D721Med (cell line): ENCODE data around the gene IST1.
"Not testable (repeated sequence)": the region's sequence is repeated elsewhere in the genome, so short reads cannot be mapped to it uniquely, and the experiment has no call there.

Source experiments
- DNase-seq: peaks from one replicate; pipeline ENCODE4 v3.0.0; 2011; ENCODE audit warnings: low spot score; ENCODE audit not compliant: insufficient read length
- FAIRE-seq: peaks from 2 replicates; lab custom pipeline; 2011; peaks lifted over from hg19 to GRCh38; lab: Jason Lieb, UNC
- CTCF ChIP-seq: IDR thresholded peaks from 2 replicates; pipeline ENCODE4 v1.5.1; 2012; ENCODE audit warnings: mild to moderate bottlenecking, control low read depth; ENCODE audit not compliant: insufficient read depth; ENCODE audit errors: missing control alignments

IST1 gene

DNA sequence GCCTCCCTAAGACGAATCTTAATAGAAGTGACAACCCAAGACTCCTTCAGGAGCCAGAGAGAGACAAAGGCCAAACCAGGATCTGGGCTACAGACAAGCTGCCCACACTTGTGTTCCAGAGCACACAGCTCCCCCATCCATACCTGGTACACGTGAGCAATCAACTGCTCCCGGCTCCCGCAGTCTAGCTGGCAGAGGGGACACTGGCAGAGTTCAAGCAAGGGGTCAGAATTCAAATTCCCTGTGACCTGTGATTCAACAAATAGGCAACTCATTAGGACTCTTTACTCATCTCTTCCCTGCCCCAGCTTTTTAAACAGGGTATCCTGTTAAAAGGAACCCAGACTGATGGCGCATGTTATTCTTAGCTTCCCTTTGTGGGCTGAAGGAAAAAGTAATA is 31.3 kb upstream of the IST1 start:
- DNase-seq, result no peak
- FAIRE-seq, result no peak
- no peak for TF ChIP-seq CTCF

DNA sequence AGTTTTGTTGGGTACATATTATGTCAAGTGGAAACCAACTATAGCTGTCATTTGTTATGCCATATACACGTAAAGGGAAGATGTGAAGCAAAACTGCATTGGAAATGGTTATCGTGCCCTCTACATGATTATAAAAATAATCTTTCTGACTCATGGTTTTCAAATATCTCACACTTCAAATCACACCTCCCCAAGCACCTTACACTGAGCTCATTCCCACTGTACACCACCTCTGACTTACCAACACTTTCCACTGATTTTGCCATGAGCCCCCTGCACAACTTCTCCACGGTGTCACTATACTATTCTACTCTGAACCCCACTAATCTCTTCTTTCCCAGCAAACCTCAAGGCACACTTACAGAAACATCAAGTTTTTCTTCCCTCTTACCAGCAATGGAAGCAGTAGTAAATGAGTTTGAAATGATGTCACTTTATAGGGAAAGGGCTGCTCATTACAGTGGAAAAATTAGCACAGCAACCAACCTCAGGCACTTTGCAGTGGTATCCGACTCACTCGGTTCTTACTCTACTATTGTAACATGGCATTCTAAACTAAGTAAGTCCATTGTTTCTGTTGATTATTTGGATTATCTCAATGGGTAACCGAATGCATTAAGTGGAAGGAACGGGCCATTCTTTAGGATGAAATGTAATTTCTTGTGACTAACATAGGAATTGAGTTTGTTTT is 30.0 kb upstream of the IST1 start:
- no peak for DNase-seq
- TF ChIP-seq CTCF, result no peak
- no peak for FAIRE-seq

- not testable (repeated sequence) for FAIRE-seq
These were observed 28.2 kb upstream of the IST1 start for GRCh38 chr16:71867175-71867574.

GRCh38 chr16:71867939-71868338 is 27.4 kb upstream of the IST1 start:
- DNase-seq (no peak), FAIRE-seq (no peak)
- no peak for TF ChIP-seq CTCF

More at GRCh38 chr16:71867175-71867574, 28.2 kb upstream of the IST1 start:
- DNase-seq, result not testable (repeated sequence)

- FAIRE-seq, result no peak
These were observed 26.2 kb upstream of the IST1 start for GRCh38 chr16:71869089-71869488.

GRCh38 chr16:71870818-71871217 is 24.5 kb upstream of the IST1 start:
- FAIRE-seq, result no peak
- no peak for DNase-seq
- no peak for TF ChIP-seq CTCF

More at GRCh38 chr16:71869089-71869488, 26.2 kb upstream of the IST1 start:
- TF ChIP-seq CTCF, result no peak
- DNase-seq, result no peak

DNA sequence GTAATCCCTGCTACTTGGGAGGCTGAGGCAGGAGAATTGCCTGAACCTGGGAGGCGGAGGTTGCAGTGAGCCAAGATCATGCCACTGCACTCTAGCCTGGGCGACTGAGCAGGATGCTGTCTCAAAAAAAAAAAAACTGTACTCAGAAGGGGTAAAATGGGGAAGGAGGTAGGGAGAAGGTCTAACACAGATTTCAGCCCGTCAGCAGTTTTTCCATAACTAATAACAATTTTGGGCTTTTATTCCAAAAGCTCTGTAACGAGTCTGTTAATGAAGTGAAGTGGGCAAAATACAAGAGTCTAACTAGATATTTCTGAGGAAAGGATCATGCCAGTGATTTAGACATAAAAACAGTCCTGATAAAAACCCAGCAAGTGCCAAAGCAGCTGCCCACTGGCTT is 22.1 kb upstream of the IST1 start:
- no peak for FAIRE-seq
- DNase-seq, result no peak
- TF ChIP-seq CTCF, result no peak
